ENCODE measurements around the gene OR1D5.

GRCh38 chr17:3038941-3039340 lies 24.5 kb downstream of the OR1D5 start:
- TF ChIP-seq POLR2A (IDR thresholded peaks at IDR 0.05; ENCODE audit: extremely low read depth, insufficient read length), result no peak
- no peak for TF ChIP-seq MYC (IDR thresholded peaks at IDR 0.05; ENCODE audit: low read depth, low read length)
- TF ChIP-seq CTCF (IDR thresholded peaks at IDR 0.05; ENCODE audit: low read depth, low read length), result no peak
